ENCODE results near the gene FANCI.

GRCh38 chr15:89341316-89342005, 97.7 kb downstream of the FANCI start:
- TF ChIP-seq CTCF (conservative IDR thresholded peaks at IDR 0.05; ENCODE audit: low read depth, low read length): no peak
- no peak for TF ChIP-seq EZH2phosphoT487 (IDR thresholded peaks at IDR 0.05; ENCODE audit: borderline replicate concordance, low read length)

Measured in PC-3 (cell line).